Progenitor cell of endocrine pancreas (in vitro differentiated cells): ENCODE measurements around the gene CNPY4. TPM values are rescaled to one million over a fixed set of nuclear protein-coding genes. Genes with fewer than 3 reads are reported as not detected.

Experiments
- DNase-seq: peaks from one replicate; pipeline ENCODE4 v3.0.0; 2021; ENCODE audit warnings: low spot score; ENCODE audit not compliant: unreplicated experiment
- H3K27ac Mint-ChIP-seq: 2 replicates; pipeline ENCODE4 v1.8.0; 2021; ENCODE audit warnings: mild to moderate bottlenecking, moderate library complexity, mixed read lengths
- H3K27me3 Mint-ChIP-seq: 2 replicates; pipeline ENCODE4 v1.8.0; 2021; ENCODE audit warnings: mixed read lengths
- H3K36me3 Mint-ChIP-seq: 2 replicates; pipeline ENCODE4 v1.8.0; 2022; ENCODE audit warnings: mixed read lengths; ENCODE audit not compliant: insufficient read depth
- H3K4me1 Mint-ChIP-seq: 2 replicates; pipeline ENCODE4 v1.8.0; 2021; ENCODE audit warnings: low read depth, mixed read lengths
- H3K4me3 Mint-ChIP-seq: 2 replicates; pipeline ENCODE4 v1.8.0; 2021; ENCODE audit warnings: low read depth, mild to moderate bottlenecking, moderate library complexity, mixed read lengths
- H3K9me3 Mint-ChIP-seq: 2 replicates; pipeline ENCODE4 v1.8.0; 2021; ENCODE audit warnings: low read depth, mixed read lengths
- total RNA-seq: library from RNA; stranded (reverse); gene quantifications from 2 replicates; pipeline ENCODE4 v1.2.1, GENCODE V29; 2021
- TF ChIP-seq, protein P1 (sequence below): fragments of 200-600 bp; sonication (generic); IDR thresholded peaks from one replicate; pipeline ENCODE4 v1.5.0; 2021; ENCODE audit warnings: antibody characterized with exemption, mild to moderate bottlenecking; ENCODE audit not compliant: unreplicated experiment

Gene CNPY4
- total RNA-seq, 1 donor from 2014 or later = 25.5 TPM

DNA sequence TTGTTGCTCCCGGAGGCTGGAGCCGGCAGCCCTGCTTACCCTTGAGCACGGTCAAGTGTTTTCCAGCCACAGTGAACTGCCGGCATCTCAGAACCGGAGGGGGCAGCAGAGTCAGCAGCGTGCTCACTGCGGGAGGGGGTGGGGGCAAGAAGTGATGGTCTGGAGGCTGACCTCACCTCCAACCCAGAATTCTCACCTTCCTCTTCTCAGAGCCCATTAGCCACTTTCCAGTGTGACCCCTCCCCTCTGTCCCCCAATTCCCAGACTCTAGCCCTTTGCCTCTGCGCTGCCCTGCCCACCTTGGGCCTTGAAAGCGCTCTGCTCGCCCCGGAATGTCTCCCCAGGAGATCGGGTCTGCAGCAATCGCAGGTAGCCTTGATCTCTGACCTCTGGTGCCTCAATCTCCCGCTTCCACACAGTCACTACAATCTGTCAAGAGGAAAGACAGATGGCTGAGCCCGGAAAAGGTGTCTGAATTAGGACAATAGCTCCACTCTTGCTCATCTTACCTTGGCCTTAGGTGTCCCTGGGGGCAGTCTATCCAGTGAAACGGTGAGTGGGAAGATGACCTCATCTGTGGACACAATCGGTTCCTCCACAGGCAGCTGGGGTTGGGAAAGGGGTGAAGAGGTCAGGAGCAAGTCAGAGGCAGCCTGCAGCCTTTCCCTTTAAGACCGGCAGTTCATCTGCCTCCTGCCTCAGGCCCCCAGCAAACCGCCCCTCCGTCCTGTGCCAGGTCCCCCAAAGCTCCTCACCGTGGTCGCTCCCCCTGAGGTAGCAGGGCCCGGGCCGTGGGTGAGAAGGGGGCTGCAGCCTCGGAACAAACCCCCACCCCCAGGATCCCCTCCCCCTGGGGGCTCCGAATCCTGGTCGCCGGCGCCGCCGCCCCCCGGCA, 38.1 kb downstream of the CNPY4 start:
- TF ChIP-seq, protein P1, sequence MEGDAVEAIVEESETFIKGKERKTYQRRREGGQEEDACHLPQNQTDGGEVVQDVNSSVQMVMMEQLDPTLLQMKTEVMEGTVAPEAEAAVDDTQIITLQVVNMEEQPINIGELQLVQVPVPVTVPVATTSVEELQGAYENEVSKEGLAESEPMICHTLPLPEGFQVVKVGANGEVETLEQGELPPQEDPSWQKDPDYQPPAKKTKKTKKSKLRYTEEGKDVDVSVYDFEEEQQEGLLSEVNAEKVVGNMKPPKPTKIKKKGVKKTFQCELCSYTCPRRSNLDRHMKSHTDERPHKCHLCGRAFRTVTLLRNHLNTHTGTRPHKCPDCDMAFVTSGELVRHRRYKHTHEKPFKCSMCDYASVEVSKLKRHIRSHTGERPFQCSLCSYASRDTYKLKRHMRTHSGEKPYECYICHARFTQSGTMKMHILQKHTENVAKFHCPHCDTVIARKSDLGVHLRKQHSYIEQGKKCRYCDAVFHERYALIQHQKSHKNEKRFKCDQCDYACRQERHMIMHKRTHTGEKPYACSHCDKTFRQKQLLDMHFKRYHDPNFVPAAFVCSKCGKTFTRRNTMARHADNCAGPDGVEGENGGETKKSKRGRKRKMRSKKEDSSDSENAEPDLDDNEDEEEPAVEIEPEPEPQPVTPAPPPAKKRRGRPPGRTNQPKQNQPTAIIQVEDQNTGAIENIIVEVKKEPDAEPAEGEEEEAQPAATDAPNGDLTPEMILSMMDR = peak; percentile 13
- DNase-seq = no peak
- peaks cover 9% of the 10 kb centered on the region for H3K4me1 Mint-ChIP-seq
- no peaks in the 10 kb centered on the region for H3K9me3 Mint-ChIP-seq
- peak overlapping the region; percentile 80 for H3K27ac Mint-ChIP-seq
- H3K36me3 Mint-ChIP-seq = peaks cover 7% of the 10 kb centered on the region
- H3K27me3 Mint-ChIP-seq = no peaks in the 10 kb centered on the region
- H3K4me3 Mint-ChIP-seq = peak overlapping the region; percentile 71

DNA sequence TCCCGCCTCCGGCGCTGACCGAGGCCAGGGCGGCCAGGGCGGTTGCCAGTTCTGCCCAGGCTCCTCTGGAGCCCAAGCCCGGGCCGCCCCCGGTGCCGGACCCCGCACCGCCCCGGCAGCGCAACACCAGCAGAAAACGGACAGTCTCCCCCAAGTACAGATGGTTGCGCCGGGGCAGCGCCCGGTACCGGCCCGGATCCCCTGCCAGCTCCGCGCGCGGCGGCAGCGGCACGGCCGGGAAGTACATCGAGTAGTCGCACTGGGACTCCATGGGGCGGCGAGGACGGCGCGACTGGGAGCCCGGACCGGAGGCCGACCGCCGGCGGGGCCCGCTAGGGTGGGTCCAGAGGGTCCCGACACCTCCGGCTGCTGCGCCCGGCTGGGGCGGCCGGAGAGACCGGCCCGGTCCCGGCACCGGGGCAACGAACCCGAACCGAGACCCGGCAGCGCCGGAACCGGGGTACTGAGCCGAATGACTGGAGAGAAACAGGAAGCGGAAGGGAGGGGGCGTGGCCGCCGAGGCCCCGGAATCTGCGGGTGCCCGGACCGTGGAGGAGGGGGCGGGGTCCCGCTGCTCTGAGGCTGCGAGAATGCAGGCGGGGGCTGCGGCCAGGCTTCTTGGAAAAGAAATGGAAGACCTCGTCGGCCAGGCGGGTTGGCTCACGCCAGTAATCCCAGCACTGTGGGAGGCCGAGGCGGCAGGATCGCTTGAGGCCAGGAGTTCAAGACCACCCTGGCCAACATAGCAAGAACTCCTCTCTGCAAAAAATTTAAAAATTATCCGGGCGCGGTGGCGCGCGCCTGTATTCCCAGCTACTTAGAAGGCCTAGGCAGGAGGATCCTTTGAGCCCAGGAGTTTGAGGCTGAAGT, 39.0 kb downstream of the CNPY4 start, which contains the start of gene TRAPPC14:
TSS of gene TRAPPC14 (minus strand) at position 495 of the 870 bp plus-strand sequence. CDS start at position 271, 224 bp downstream.
- Mint-ChIP-seq H3K27me3 (peaks cover 3% of the 10 kb centered on the region), H3K4me1 (peaks cover 9% of the 10 kb centered on the region), H3K4me3 (peak within 1 kb of the TSS; percentile 75), H3K9me3 (no peaks in the 10 kb centered on the region), H3K36me3 (peaks cover 6% of the 10 kb centered on the region), H3K27ac (peak within 1 kb of the TSS; percentile 87)
- TF ChIP-seq, protein P1 = no peak
- peak; percentile 82 for DNase-seq

DNA sequence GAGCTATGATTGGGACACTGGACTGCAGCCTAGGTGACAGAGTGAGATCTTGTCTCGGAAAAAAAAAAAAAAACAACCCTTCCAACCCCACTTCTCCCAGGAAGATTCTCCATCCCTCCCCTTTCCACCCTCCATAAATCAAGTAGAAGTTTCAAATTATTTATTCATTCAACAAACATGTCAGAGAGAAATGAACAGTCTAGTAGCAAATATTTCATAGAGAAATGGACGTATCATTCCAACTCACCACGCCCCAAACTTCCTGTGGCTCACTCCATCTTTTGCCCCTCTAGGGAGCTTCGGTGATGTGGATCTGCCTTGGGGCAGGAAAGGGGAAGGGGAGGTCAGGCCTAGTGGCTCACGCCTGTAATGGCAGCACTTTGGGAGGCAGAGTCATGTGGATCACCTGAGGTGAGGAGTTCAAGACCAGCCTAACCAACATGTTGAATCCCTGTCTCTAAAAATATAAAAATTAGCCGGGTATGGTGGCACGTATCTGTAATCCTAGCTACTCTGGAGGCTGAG, 39.7 kb downstream of the CNPY4 start:
- no peak for DNase-seq
- peaks cover 3% of the 10 kb centered on the region for H3K27me3 Mint-ChIP-seq
- TF ChIP-seq, protein P1 = peak; percentile 12
- H3K4me1 Mint-ChIP-seq = peaks cover 9% of the 10 kb centered on the region
- peaks cover 4% of the 10 kb centered on the region for H3K36me3 Mint-ChIP-seq
- H3K27ac Mint-ChIP-seq = peak overlapping the region; percentile 87
- peak overlapping the region; percentile 75 for H3K4me3 Mint-ChIP-seq
- H3K9me3 Mint-ChIP-seq = no peaks in the 10 kb centered on the region

DNA sequence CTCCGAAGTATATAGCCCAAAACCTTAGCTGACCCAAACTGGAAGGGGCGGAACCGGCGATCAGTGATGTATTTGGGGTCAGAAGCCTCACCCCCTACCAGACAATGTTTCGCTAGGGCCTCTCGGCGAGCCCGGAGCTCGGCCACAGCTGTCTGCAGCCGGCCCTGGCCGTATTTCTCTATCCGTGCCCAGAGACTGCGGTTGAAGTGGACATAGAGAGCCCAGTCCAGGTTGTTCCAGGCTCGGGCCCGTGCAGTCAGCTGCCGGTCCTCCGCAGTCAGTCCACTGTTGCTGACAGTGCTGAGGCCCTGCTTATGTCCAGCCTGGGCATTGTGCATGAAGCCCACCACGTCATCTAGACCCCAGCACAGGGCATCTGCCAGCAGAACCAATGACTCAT, 40.6 kb downstream of the CNPY4 start:
- H3K36me3 Mint-ChIP-seq = peaks cover 3% of the 10 kb centered on the region
- H3K27me3 Mint-ChIP-seq = peaks cover 3% of the 10 kb centered on the region
- TF ChIP-seq, protein P1 = no peak
- H3K27ac Mint-ChIP-seq = no peak overlapping the region
- H3K4me1 Mint-ChIP-seq = peaks cover 9% of the 10 kb centered on the region
- no peak for DNase-seq
- peak overlapping the region; percentile 75 for H3K4me3 Mint-ChIP-seq
- H3K9me3 Mint-ChIP-seq = no peaks in the 10 kb centered on the region

DNA sequence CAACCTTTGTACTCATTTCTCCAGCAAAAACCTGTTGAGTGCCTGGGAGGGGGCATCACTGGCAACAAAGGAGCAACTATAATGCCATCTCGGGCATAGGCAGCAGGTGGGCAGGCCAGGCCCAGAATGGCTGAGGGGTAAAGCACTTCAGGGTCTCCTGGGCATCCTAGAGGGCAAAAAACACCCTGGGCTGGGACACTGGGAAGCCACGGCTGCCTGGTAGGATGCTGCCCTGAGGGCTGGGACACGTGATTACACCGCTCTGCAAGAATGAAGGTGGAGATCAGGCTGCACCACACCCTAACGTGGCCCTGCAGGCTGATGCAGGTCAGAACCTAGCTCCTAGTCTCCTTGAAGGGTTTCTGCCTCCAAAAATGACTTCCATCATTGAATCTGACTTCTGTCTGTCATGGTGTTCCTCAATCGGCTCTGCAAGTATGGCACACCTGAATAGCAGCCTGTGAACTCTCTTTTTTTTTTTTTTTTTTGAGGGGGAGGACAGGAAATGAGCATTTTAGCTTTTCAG, 43.6 kb downstream of the CNPY4 start:
- Mint-ChIP-seq H3K27me3 (peaks cover 26% of the 10 kb centered on the region), H3K4me3 (no peak overlapping the region), H3K4me1 (peaks cover 21% of the 10 kb centered on the region), H3K27ac (no peak overlapping the region), H3K9me3 (no peaks in the 10 kb centered on the region), H3K36me3 (no peaks in the 10 kb centered on the region)
- no peak for DNase-seq
- TF ChIP-seq, protein P1 = no peak
